Esophagus muscularis mucosa (tissue), 3 donors: ENCODE measurements around the gene VAPA.

Source experiments
- POLR2A ChIP-seq: fragments of 450-650 bp; IDR thresholded peaks from one replicate; pipeline ENCODE4 v1.6.1; 2017; ENCODE audit warnings: antibody characterized with exemption, moderate library complexity, mild to moderate bottlenecking, low read depth
- POLR2AphosphoS5 ChIP-seq, 2 donors: sonication (generic); formaldehyde crosslinking; IDR thresholded peaks; one replicate each; pipeline ENCODE4 v1.6.1; 2017; ENCODE audit warnings: antibody characterized with exemption in 2 of 2
- TF ChIP-seq, protein P1 (sequence below), 3 experiments: fragments of 200-600 bp in 2 of 3; fragments of 450-650 bp in 1 of 3; sonication (generic) in 2 of 3; IDR thresholded peaks; one replicate each; pipeline ENCODE4 v1.5.1; 2017 to 2019; ENCODE audit warnings: antibody characterized with exemption in 3 of 3, mild to moderate bottlenecking in 2 of 3, moderate library complexity in 1 of 3

DNA sequence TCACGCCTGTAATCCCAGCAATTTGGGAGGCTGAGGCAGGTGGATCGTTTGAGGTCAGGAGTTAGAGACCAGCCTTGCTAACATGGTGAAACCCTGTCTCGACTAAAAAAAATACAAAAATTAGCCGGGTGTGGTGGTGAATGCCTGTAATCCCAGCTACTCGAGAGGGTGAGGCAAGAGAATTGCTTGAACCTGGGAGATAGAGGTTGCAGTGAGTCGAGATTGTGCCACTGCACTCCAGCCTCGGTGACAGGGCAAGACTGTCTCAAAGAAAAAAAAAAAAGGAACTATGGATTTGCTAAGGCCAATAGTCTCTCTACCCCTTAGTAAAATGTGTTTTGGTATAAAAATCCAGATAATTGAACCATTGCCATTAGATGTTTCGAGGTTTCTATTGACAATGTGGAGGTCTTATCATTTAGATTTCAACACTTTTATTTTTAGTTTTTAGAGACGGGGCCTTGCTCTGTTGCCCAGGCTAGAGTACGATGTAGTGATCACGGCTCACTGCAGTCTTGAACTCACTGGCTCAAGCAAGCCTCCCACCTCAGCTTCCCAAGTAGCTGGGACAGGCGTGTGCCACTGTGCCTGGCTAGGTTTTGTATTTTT is 29.2 kb upstream of the VAPA start:
- TF ChIP-seq, protein P1, sequence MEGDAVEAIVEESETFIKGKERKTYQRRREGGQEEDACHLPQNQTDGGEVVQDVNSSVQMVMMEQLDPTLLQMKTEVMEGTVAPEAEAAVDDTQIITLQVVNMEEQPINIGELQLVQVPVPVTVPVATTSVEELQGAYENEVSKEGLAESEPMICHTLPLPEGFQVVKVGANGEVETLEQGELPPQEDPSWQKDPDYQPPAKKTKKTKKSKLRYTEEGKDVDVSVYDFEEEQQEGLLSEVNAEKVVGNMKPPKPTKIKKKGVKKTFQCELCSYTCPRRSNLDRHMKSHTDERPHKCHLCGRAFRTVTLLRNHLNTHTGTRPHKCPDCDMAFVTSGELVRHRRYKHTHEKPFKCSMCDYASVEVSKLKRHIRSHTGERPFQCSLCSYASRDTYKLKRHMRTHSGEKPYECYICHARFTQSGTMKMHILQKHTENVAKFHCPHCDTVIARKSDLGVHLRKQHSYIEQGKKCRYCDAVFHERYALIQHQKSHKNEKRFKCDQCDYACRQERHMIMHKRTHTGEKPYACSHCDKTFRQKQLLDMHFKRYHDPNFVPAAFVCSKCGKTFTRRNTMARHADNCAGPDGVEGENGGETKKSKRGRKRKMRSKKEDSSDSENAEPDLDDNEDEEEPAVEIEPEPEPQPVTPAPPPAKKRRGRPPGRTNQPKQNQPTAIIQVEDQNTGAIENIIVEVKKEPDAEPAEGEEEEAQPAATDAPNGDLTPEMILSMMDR (IDR thresholded peaks at IDR 0.05) = no peak
- TF ChIP-seq POLR2A = no peak
- no peak for TF ChIP-seq POLR2AphosphoS5 (IDR thresholded peaks at IDR 0.05)
